ENCODE data around the gene NKIRAS1.
"Not testable (repeated sequence)": the region's sequence is repeated elsewhere in the genome, so short reads cannot be mapped to it uniquely, and the experiment has no call there.

NKIRAS1 gene

DNA sequence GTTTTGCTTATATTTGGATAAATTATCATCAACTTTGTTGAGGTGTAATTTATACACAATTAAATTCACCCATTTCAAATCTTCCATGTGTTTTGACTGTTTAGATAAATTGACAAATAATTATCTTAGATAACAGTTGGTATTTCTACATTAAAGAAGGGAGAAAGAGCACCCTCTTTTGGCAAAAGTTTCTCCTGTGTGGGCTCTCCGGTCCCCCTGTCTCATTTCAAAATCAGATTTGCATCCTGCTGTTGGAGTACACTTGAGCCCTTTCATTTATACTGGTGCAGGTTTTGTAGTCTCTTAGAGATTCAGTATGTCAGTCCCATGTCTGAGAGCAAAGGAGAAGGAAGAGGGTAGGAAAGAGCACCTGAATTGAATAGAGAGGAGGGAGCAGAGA is 49.4 kb downstream of the NKIRAS1 start:
- DNase-seq: no peak

DNA sequence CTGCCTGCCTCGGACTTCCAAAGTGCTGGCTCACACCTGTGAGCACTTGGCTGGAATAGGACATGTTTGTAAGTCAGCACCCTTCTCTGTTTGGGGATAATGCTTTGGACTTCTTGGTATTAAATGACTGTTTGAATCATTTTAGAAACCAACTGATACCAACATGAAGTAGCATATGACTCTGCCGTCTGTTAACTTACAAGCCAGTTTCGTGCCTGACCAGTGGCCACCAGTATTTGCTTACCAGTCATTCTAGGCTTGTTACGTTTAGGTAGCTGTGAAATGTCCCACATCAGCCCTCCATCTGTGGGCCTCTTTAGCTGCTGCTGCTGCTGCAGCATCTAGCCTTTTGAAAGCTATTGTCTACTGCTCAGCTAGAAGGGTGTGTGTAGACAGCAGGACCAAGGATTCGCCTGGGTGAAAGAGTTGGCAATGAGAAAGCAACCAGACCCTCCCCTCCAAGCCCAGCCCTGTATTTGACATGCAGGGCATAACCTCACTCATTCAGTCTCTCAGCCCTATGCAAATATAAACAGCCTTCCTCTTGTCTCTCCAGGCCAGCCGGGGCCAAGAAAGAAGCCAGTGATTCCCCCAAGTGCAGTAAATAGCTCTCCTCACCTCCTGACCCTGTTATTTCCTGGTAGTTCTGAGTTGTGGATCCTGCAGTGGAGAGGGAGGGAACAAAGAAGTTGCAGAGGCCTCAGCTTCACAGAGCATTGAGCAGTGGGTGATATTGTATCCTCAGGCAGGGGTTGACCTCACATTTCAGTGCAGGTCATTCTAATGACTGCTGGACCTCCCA is 51.0 kb downstream of the NKIRAS1 start:
- DNase-seq: no peak

DNA sequence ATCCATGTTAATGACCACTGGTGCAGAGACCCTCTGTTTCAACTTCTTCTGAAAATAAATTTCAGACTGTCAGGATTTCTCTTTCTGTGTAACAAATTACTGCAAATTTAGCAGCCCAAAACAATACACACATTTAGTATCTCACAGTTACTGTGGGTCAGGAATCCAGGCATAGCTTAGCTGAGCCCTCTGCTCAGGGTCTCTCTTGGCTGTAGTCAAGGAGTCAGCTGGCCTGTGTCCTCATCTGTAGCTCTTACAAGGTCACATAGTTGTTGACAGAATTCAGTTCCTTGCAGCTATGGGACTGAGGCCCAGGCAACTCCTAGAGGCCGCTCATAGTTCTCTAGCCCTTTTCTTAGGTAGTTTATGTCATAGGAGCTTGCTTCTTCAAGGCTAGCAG is 51.9 kb downstream of the NKIRAS1 start:
- DNase-seq: no peak

DNA sequence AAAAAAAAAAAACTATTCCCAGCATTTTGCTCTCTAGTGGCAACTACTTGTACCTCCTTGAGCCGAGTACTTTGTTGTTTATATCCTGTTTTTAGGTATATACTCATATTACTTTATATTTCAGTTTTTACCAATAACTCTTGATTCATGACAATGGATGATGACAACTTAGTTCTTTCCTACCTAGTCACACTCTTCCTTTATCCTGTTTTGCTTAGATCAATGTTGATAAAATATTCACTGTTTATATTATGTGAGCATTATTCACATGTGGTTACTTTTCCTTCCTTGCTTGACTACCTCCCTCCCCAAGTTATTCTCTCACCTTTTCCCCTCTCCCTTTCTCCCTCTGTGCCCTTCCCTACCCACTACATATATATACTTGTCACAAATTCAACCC is 53.7 kb downstream of the NKIRAS1 start:
- DNase-seq: no peak

DNA sequence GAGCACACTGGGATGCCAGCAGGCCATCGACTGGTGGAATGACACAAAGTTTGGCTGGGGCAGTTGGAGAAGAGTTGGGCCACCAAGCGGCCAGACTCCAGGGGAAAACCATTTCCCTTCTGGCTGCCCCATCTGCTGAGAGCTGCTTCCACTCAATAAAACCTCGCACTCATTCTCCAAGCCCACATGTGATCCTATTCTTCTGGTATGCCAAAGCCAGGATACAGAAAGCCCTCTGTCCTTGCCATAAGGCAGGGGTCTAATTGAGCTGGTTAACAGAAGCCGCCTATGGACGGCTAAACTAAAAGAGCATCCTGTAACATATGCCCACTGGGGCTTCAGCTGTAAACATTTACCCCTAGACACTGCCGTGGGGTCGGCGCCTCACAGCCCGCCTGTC is 55.1 kb downstream of the NKIRAS1 start:
- DNase-seq: no peak

DNA sequence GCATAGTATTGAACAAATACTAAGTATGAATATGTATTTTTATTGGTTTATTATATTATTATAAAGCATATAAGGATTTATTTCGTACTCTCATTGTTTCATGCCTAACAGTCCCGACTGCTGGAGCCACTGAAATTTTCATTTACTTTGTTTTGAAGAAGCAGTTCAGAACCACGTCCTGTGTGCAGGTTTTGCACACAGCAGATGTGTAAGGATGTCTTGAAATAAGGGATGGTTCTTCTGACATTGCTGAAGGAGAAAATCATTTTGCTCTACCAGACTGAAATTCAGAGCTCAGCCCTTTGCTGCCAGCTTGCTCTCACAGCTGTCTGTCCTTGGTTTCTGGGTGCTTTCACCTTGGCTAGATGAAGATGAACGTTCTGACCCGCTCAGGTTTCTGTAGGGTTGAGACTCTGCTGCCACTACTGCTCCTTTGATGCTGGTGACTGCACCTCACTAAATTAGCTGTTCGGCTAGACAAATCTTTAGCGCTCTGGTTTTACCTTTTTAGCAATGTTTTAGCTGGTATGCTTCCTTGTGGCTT is 56.9 kb downstream of the NKIRAS1 start:
- DNase-seq: no peak

DNA sequence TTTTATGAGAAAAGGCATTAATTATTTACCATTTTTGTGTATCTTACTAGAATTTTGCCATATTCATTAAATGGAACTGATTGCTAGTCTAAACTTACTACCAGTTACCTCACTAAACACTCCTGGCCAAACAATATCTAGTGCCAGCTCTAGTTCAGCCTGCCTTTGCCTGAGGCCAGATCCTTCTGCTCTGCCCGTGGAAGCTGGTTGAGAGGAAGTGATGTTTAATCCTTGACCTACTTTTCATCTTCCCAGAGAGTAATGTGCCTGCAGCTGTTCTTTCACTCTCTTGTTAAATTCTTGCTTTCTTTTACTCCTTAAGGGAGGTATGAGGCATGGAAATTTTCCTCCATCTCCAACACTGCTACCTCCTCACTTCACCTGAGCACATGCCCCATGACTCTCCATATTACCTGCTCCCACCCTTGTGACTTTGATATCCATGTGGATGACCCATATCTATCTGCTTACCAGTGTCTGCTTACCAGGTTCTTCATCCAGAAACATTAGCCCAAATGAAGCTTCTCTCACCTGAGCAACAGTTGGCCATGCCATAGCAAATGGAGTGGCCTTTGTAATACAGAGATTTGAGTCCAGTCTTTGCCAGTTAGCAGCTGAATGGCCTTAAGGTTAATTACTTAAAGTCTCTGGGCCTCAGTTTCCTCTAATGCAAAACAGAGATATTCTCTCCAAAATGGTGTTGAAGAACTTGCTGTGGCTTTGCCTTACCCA is 57.6 kb downstream of the NKIRAS1 start:
- no peak for DNase-seq

DNA sequence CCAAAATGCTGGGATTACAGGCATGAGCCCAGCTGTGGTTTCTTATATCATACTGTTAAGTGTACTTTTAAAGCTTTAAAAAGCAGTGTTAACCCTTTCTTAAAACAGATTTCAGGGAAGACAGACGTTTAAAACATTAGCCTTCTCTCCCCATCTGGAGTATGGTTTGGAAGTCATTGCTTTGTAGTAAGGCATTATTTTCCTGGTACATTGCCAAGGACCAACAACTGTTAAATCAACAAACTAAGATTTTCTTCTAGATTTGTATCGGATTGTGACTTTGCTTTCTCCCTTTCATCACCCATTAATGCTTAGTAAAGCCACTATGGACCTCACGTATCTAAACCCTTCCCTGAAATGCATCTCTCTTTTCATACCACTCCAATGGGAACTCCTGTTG is 60.5 kb downstream of the NKIRAS1 start:
- no peak for DNase-seq

DNA sequence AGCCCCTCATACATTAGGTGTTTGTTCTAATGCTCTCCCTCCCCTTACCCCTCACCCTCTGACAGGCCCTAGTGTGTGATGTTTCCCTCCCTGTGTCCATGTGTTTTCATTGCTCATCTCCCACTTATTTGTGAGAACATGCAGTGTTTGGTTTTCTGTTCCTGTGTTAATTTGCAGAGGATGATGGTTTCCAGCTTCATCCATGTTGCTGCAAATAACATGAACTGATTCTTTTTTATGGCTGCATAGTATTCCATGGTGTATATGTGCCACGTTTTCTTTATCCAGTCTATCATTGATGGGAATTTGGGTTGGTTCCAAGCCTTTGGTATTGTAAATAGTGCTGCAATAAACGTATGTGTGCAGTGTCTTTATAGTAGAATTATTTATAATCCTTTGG is 67.3 kb downstream of the NKIRAS1 start:
- DNase-seq: not testable (repeated sequence)

DNA sequence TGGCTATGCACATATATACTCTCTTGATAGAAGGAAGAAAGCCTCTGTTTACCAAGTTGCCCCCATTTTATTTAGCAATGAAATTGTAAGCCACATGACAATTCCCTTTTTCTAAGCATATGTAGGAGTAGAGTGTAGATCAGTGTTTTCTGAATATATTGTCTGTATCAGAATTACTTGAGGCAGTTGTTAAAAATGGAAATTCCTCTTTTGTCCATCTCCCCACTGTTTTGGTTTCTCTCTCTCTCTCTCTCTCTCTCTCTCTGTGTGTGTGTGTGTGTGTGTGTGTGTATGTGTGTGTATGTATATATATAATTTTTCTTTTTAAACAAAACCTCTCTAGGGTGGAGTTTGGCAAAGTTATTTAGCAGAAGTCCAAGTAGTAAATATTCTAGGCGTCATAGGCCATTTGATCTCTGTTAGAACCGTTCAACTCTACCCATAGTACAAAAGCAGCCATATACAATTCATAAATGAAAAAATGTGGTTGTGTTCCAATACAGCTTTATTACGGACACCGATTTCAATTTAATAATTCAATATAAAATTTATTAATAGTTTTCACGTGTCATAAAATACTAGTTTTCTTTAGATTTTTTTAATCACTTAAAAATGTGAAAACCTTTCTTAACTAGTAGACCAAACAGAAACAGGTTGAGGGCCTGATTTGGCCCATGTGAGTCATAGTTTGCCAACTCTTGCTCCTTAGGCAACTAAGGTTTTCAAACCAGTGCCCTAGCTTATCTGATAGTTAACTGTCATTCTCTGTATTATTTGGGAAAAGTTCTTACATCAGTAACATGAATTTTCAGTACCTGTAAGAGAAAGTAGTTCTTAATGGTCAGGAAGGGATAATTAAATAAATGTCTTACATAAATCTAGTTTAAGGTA is 71.2 kb downstream of the NKIRAS1 start:
- no peak for DNase-seq

DNA sequence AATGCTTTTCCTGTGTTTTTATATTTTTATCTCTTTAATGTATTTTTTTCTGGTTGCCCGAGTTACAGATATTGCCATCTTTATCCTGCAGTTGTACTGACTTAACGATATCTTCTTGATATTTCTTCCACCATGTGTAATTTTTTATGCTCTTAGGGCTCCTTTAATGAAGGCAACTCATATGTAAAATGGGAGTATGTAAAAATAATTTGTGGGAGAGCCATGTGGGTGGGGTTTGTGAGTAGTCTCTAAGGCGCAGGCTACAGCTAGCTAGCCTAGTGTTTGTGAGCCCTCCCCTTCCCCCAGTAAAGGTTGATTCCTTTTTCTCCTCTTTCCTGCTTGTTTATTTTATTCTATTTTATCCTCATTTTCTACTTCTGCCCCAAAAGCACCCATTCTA is 72.9 kb downstream of the NKIRAS1 start:
- DNase-seq: no peak

Measured in cortex of kidney (tissue), 1 donor.